ENCODE data around the gene MAP2.
"Not testable (repeated sequence)": the region's sequence is repeated elsewhere in the genome, so short reads cannot be mapped to it uniquely, and the experiment has no call there.

MAP2 gene

GRCh38 chr2:209473930-209474419 lies 50.1 kb downstream of the MAP2 start:
- peak; percentile 77 for DNase-seq (ENCODE audit: low spot score)

- no peak for DNase-seq (ENCODE audit: low spot score)
These were observed 51.1 kb downstream of the MAP2 start for GRCh38 chr2:209474960-209475359.

DNA sequence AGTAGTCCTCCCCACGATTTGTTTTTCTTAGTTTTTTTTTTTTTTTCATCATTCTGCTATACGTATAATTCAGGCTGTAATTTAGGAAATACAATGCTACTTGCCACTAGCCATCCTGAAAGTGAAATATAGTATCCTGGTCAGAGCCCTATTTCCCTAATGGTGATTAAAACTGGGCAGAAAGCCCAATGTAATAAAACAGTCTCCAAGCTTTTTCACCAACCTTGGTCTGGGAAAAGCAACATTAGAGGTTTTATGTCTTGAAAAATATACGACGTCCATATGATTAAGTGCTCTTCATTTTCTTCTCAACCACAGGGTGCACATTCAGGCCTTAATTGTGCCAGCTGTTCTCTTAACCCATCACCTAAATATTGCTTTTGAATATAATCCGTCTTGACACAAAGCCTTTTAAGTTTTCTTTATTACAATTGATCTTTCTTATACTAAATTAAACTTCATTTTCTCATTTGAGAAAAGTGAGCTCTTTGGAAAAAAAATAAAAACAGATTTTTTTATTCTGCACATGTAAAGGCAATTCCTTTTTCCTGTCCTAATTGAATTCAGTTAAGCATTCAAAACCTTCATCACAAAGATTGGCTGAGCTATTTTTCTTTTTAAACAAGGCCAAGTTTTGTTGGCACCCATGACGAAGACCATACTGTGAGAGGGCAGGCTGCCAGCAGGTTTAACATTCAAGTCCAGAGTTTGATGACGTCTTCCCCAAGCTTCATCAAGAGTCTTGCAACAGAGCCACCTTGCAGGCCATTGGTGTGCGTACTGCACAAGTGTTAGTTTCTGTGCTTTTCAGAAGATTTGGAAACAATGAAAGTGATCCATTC lies 52.7 kb downstream of the MAP2 start:
- DNase-seq (ENCODE audit: low spot score), result no peak

DNA sequence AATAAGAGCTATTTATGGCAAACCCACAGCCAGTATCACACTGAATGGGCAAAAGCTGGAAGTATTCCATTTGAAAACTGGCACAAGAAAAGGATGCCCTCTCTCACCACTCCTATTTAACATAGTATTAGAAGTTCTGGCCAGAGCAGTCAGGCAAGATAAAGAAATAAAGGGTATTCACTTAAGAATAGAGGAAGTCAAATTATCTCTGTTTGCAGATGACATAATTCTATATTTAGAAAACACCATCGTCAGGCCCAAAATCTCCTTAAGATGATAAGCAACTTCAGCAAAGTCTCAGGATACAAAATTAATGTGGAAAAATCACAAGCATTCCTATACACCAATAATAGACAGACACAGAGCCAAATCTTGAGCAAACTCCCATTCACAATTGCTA lies 68.4 kb downstream of the MAP2 start:
- not testable (repeated sequence) for DNase-seq (ENCODE audit: low spot score)

GRCh38 chr2:209495068-209495620 lies 71.3 kb downstream of the MAP2 start:
- not testable (repeated sequence) for DNase-seq (ENCODE audit: low spot score)

GRCh38 chr2:209495855-209496585 lies 72.2 kb downstream of the MAP2 start:
- DNase-seq (ENCODE audit: low spot score), result peak; percentile 92

DNA sequence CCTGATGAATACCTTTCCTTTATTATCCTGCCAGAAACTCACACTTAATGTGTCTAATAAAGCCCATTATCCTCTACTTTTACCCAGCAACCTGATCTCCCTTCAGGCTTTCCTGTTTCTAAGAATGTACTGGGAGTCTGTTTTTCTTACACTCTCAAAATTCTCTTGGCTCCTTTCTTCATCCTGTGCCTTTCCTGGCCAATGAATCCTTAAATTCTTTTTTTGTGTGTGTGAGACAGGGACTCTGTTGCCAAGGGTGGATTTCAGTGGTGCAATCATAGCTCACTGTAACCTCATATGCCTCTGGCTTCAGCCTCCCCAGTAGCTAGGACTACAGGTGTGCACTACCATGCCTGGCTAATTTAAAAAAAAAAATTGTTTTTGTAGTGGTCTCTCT lies 72.7 kb downstream of the MAP2 start:
- peak; percentile 21 for DNase-seq (ENCODE audit: low spot score)

- no peak for DNase-seq (ENCODE audit: low spot score)
These were observed 74.8 kb downstream of the MAP2 start for GRCh38 chr2:209498614-209499013.

DNA sequence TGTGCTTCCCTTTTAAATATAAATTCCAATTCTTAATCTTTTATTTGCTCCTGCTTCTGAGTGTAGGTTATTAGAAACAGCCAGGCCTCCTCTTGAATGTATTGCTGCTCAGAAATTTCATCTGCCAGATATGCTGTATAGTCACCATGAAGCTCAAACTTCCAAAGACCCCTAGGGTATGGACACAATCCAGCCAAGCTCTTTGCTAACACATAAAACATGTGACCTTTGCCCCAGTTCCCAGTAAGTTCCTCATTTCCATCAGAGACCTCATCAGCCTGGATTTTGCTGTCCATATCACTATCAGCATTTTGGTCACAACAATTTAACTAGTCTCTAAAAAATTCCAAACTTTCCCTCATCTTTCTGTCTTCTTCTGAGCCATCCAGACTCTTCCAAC lies 75.2 kb downstream of the MAP2 start:
- no peak for DNase-seq (ENCODE audit: low spot score)

DNA sequence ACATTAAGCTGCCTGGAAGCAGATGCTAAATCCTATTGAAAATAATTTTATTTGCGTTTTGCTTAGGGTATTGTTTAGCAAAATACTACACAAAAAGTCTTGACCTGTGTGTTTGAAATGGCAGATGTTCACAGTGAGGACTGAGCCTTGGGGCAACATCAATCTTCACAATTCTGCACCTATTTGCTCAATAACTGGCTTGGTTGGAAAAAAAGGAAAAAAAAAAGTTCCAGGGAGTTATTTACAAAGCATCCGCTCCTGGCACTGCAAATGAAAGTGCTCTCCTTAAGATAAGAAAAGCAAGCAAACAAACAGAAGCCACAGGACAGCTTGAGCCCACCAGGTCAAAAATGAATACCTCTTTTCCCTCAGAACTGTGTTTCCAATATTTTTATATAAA lies 77.7 kb downstream of the MAP2 start:
- no peak for DNase-seq (ENCODE audit: low spot score)

- peak; percentile 3 for DNase-seq (ENCODE audit: low spot score)
These were observed 81.6 kb downstream of the MAP2 start for GRCh38 chr2:209505410-209505809.

DNA sequence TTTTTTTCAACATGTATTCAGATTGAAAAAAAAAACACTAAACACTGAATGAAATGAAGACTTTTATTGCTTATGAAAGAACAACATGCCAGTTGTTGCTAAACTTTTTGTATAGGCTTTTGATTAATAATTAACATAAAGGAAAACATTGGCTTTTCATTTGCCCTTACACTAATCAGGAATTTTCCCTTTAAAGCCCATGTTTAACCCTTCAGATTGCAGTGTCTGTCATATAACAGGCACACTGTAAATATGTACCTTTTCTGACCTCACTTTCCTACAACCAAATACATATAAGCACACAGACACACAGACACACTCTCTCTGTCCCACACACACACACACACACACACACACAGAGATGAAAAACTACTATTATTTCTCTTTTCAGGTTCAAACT lies 84.4 kb downstream of the MAP2 start:
- no peak for DNase-seq (ENCODE audit: low spot score)

- DNase-seq (ENCODE audit: low spot score), result no peak
These were observed 87.8 kb downstream of the MAP2 start for GRCh38 chr2:209511637-209512036.

- DNase-seq (ENCODE audit: low spot score), result no peak
These were observed 89.1 kb downstream of the MAP2 start for GRCh38 chr2:209512971-209513370.

- DNase-seq (ENCODE audit: low spot score), result no peak
These were observed 93.6 kb downstream of the MAP2 start for GRCh38 chr2:209517436-209517835.

GRCh38 chr2:209519271-209519670 lies 95.4 kb downstream of the MAP2 start:
- no peak for DNase-seq (ENCODE audit: low spot score)

GRCh38 chr2:209519906-209520305 lies 96.1 kb downstream of the MAP2 start:
- DNase-seq (ENCODE audit: low spot score), result no peak

DNA sequence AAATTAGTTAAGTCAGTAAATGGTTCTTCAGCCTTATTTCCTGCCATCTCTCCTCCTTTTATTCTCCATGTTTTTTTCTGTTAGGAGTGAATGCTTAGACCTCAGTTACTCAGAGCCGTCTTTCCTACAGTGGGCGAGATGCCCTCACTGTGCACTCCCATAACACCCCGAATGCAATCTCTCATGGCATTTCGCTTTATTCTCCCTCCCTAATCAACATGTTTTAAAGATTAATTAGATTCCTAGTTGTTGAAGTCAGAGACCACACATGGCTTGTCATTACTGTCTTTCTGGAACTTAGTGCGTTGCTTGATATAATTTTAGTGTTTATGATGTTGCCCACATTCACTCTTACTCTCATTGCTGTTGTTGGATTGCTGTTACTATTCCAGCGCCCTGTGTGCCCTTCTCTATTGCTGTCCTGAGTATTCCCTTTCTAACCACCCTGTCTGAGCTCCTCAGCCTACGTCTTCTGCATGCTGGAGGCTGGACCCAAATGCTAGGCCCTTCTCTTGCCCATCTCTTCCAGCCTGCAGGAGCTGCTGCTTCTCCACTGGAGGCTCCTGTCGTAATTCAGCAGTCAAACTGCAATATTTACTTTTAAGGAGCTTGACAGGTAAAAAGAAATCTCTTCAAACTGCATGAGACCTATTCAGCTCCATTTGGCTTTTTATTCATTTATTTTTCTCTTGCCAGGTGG lies 99.3 kb downstream of the MAP2 start:
- no peak for DNase-seq (ENCODE audit: low spot score)

- no peak for DNase-seq (ENCODE audit: low spot score)
These were observed 100.0 kb downstream of the MAP2 start for GRCh38 chr2:209523867-209524266.

- DNase-seq (ENCODE audit: low spot score), result peak; percentile 7
These were observed 101.5 kb downstream of the MAP2 start for GRCh38 chr2:209525331-209525730.

GRCh38 chr2:209525834-209526281 lies 102.0 kb downstream of the MAP2 start:
- DNase-seq (ENCODE audit: low spot score), result peak; percentile 55

DNA sequence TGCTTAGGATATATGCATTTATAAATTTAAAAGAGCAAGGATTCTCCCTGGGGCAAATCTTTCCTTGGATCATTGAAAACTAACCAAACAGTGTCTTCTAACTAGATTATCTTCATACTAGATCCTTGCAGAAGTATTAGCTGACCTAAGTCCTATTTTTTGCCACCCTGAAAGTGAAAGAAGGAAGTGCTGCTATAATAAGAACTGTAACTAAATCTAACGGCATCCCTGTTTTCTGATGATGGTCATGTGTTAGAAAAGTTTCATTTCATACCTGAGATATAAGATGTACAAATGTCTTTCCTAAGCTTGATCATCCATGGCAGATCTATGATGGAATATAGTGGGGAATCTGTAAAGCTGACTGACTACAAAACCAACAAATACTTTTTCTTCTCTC lies 102.7 kb downstream of the MAP2 start:
- no peak for DNase-seq (ENCODE audit: low spot score)

All from AG08395 (cell line).